ENCODE results near the gene TDP2.
"Not testable (repeated sequence)": the region's sequence is repeated elsewhere in the genome, so short reads cannot be mapped to it uniquely, and the experiment has no call there.

TDP2 gene

GRCh38 chr6:24658573-24659560, 7.8 kb downstream of the TDP2 start:
- Histone ChIP-seq H3K4me3 (ENCODE audit: low read length) (no peak overlapping the region), H3K4me1 (ENCODE audit: control insufficient read depth, insufficient read depth, low read length) (no peaks in the 10 kb centered on the region), H3K27me3 (ENCODE audit: control insufficient read depth, insufficient read depth, low read length) (no peaks in the 10 kb centered on the region), H3K9ac (ENCODE audit: low read length) (no peak overlapping the region), H3K36me3 (ENCODE audit: control insufficient read depth, insufficient read depth, low read length) (peaks cover 8% of the 10 kb centered on the region), H3K27ac (ENCODE audit: low read depth, low read length) (no peak overlapping the region)

- H3K36me3 ChIP-seq (ENCODE audit: control insufficient read depth, insufficient read depth, low read length): peaks cover 19% of the 10 kb centered on the region
- no peaks in the 10 kb centered on the region for H3K27me3 ChIP-seq (ENCODE audit: control insufficient read depth, insufficient read depth, low read length)
- no peaks in the 10 kb centered on the region for H3K4me1 ChIP-seq (ENCODE audit: control insufficient read depth, insufficient read depth, low read length)
- H3K27ac ChIP-seq (ENCODE audit: low read depth, low read length): no peak overlapping the region
- no peak overlapping the region for H3K9ac ChIP-seq (ENCODE audit: low read length)
- H3K4me3 ChIP-seq (ENCODE audit: low read length): no peak overlapping the region
Observed at GRCh38 chr6:24655215-24655614, 11.5 kb downstream of the TDP2 start.

- Histone ChIP-seq H3K9ac (ENCODE audit: low read length) (no peak overlapping the region), H3K36me3 (ENCODE audit: control insufficient read depth, insufficient read depth, low read length) (peaks cover 16% of the 10 kb centered on the region), H3K27ac (ENCODE audit: low read depth, low read length) (no peak overlapping the region), H3K4me3 (ENCODE audit: low read length) (no peak overlapping the region), H3K4me1 (ENCODE audit: control insufficient read depth, insufficient read depth, low read length) (no peaks in the 10 kb centered on the region), H3K27me3 (ENCODE audit: control insufficient read depth, insufficient read depth, low read length) (no peaks in the 10 kb centered on the region)
Observed at GRCh38 chr6:24650365-24650764, 16.3 kb downstream of the TDP2 start.

GRCh38 chr6:24649691-24650090, 17.0 kb downstream of the TDP2 start:
- Histone ChIP-seq H3K36me3 (ENCODE audit: control insufficient read depth, insufficient read depth, low read length) (peaks cover 14% of the 10 kb centered on the region), H3K9ac (ENCODE audit: low read length) (no peak overlapping the region), H3K4me1 (ENCODE audit: control insufficient read depth, insufficient read depth, low read length) (no peaks in the 10 kb centered on the region), H3K27ac (ENCODE audit: low read depth, low read length) (no peak overlapping the region), H3K4me3 (ENCODE audit: low read length) (no peak overlapping the region), H3K27me3 (ENCODE audit: control insufficient read depth, insufficient read depth, low read length) (no peaks in the 10 kb centered on the region)

GRCh38 chr6:24648276-24648675, 18.4 kb downstream of the TDP2 start:
- no peak overlapping the region for H3K4me3 ChIP-seq (ENCODE audit: low read length)
- H3K27me3 ChIP-seq (ENCODE audit: control insufficient read depth, insufficient read depth, low read length): no peaks in the 10 kb centered on the region
- no peaks in the 10 kb centered on the region for H3K4me1 ChIP-seq (ENCODE audit: control insufficient read depth, insufficient read depth, low read length)
- no peak overlapping the region for H3K9ac ChIP-seq (ENCODE audit: low read length)
- no peak overlapping the region for H3K27ac ChIP-seq (ENCODE audit: low read depth, low read length)
- H3K36me3 ChIP-seq (ENCODE audit: control insufficient read depth, insufficient read depth, low read length): peaks cover 14% of the 10 kb centered on the region

- Histone ChIP-seq H3K9ac (ENCODE audit: low read length) (no peak overlapping the region), H3K4me3 (ENCODE audit: low read length) (peak overlapping the region; percentile 66), H3K36me3 (ENCODE audit: control insufficient read depth, insufficient read depth, low read length) (peaks cover 6% of the 10 kb centered on the region), H3K27ac (ENCODE audit: low read depth, low read length) (no peak overlapping the region), H3K27me3 (ENCODE audit: control insufficient read depth, insufficient read depth, low read length) (no peaks in the 10 kb centered on the region), H3K4me1 (ENCODE audit: control insufficient read depth, insufficient read depth, low read length) (no peaks in the 10 kb centered on the region)
Observed at GRCh38 chr6:24646771-24647170, 19.9 kb downstream of the TDP2 start.

GRCh38 chr6:24644377-24644776, 22.3 kb downstream of the TDP2 start:
- no peaks in the 10 kb centered on the region for H3K36me3 ChIP-seq (ENCODE audit: control insufficient read depth, insufficient read depth, low read length)
- no peaks in the 10 kb centered on the region for H3K27me3 ChIP-seq (ENCODE audit: control insufficient read depth, insufficient read depth, low read length)
- H3K27ac ChIP-seq (ENCODE audit: low read depth, low read length): no peak overlapping the region
- no peak overlapping the region for H3K9ac ChIP-seq (ENCODE audit: low read length)
- H3K4me1 ChIP-seq (ENCODE audit: control insufficient read depth, insufficient read depth, low read length): no peaks in the 10 kb centered on the region
- no peak overlapping the region for H3K4me3 ChIP-seq (ENCODE audit: low read length)

- Histone ChIP-seq H3K4me1 (ENCODE audit: control insufficient read depth, insufficient read depth, low read length) (no peaks in the 10 kb centered on the region), H3K4me3 (ENCODE audit: low read length) (no peak overlapping the region), H3K36me3 (ENCODE audit: control insufficient read depth, insufficient read depth, low read length) (no peaks in the 10 kb centered on the region), H3K27ac (ENCODE audit: low read depth, low read length) (no peak overlapping the region), H3K27me3 (ENCODE audit: control insufficient read depth, insufficient read depth, low read length) (no peaks in the 10 kb centered on the region), H3K9ac (ENCODE audit: low read length) (no peak overlapping the region)
Observed at GRCh38 chr6:24643920-24644319, 22.8 kb downstream of the TDP2 start.

- Histone ChIP-seq H3K9ac (ENCODE audit: low read length) (no peak overlapping the region), H3K36me3 (ENCODE audit: control insufficient read depth, insufficient read depth, low read length) (no peaks in the 10 kb centered on the region), H3K4me3 (ENCODE audit: low read length) (no peak overlapping the region), H3K4me1 (ENCODE audit: control insufficient read depth, insufficient read depth, low read length) (no peaks in the 10 kb centered on the region), H3K27me3 (ENCODE audit: control insufficient read depth, insufficient read depth, low read length) (no peaks in the 10 kb centered on the region), H3K27ac (ENCODE audit: low read depth, low read length) (no peak overlapping the region)
Observed at GRCh38 chr6:24642061-24642460, 24.6 kb downstream of the TDP2 start.

GRCh38 chr6:24640631-24641030, 26.1 kb downstream of the TDP2 start:
- H3K27ac ChIP-seq (ENCODE audit: low read depth, low read length); H3K36me3 ChIP-seq (ENCODE audit: control insufficient read depth, insufficient read depth, low read length); H3K4me1 ChIP-seq (ENCODE audit: control insufficient read depth, insufficient read depth, low read length); H3K4me3 ChIP-seq (ENCODE audit: low read length); H3K9ac ChIP-seq (ENCODE audit: low read length); H3K27me3 ChIP-seq (ENCODE audit: control insufficient read depth, insufficient read depth, low read length): not testable (repeated sequence)

- H3K27me3 ChIP-seq (ENCODE audit: control insufficient read depth, insufficient read depth, low read length): no peaks in the 10 kb centered on the region
- H3K4me3 ChIP-seq (ENCODE audit: low read length): no peak overlapping the region
- H3K27ac ChIP-seq (ENCODE audit: low read depth, low read length): no peak overlapping the region
- H3K36me3 ChIP-seq (ENCODE audit: control insufficient read depth, insufficient read depth, low read length): no peaks in the 10 kb centered on the region
- no peaks in the 10 kb centered on the region for H3K4me1 ChIP-seq (ENCODE audit: control insufficient read depth, insufficient read depth, low read length)
- H3K9ac ChIP-seq (ENCODE audit: low read length): no peak overlapping the region
Observed at GRCh38 chr6:24640166-24640565, 26.5 kb downstream of the TDP2 start.

- H3K4me1 ChIP-seq (ENCODE audit: control insufficient read depth, insufficient read depth, low read length): no peaks in the 10 kb centered on the region
- H3K9ac ChIP-seq (ENCODE audit: low read length): no peak overlapping the region
- no peak overlapping the region for H3K4me3 ChIP-seq (ENCODE audit: low read length)
- H3K27me3 ChIP-seq (ENCODE audit: control insufficient read depth, insufficient read depth, low read length): no peaks in the 10 kb centered on the region
- no peak overlapping the region for H3K27ac ChIP-seq (ENCODE audit: low read depth, low read length)
- no peaks in the 10 kb centered on the region for H3K36me3 ChIP-seq (ENCODE audit: control insufficient read depth, insufficient read depth, low read length)
Observed at GRCh38 chr6:24636681-24637080, 30.0 kb downstream of the TDP2 start.

- no peak overlapping the region for H3K27ac ChIP-seq (ENCODE audit: low read depth, low read length)
- H3K4me3 ChIP-seq (ENCODE audit: low read length): no peak overlapping the region
- no peak overlapping the region for H3K9ac ChIP-seq (ENCODE audit: low read length)
- no peaks in the 10 kb centered on the region for H3K4me1 ChIP-seq (ENCODE audit: control insufficient read depth, insufficient read depth, low read length)
- no peaks in the 10 kb centered on the region for H3K27me3 ChIP-seq (ENCODE audit: control insufficient read depth, insufficient read depth, low read length)
- H3K36me3 ChIP-seq (ENCODE audit: control insufficient read depth, insufficient read depth, low read length): no peaks in the 10 kb centered on the region
Observed at GRCh38 chr6:24632573-24632972, 34.1 kb downstream of the TDP2 start.
